ENCODE data around the gene CEP70. TPM values are rescaled to one million over a fixed set of nuclear protein-coding genes. Genes with fewer than 3 reads are reported as not detected.

The CEP70 gene
- total RNA-seq, 2 donors from 2014 or later, result 31.6 to 45.4 TPM

DNA sequence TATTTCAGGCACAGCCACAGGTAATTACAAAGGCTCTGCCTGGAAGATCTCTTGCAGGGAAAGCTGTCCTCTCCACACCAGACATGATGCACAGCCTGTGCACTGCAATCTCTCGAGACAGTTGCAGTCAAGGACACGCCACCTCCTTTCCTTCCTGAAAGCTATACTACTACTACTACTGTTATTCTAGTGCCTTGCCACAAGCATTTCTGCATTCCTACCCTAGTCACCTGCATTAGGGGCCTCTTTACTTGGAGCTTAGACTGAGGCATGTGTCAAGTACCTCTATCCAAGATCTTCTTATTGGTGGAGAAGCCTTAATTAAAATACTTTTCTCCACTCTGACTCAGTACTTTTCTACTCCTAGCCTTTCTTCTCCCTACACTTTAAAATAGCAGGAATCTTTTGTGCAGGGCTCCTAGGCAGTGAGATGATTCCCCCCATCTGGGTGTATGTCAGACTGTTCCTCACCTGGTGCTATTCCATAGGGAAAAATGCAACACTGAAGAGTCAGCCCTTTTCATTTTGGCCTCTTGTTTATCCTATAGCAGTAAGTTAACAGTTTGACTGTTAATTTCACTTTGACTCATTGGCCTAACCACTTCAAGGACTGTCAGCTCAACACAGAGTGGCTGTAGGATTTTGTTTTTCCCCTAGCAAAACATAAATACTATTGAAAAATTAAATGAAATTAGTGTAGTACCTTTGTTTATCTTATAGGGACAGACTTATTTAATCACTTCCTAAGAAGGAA is 80.8 kb downstream of the CEP70 start:
- H3K9ac ChIP-seq (ENCODE audit: low read depth in 2 of 2, low read length in 2 of 2), result no peak overlapping the region
- H3K4me1 ChIP-seq, result no peaks in the 10 kb centered on the region
- no peak overlapping the region for H3K4me3 ChIP-seq
- TF ChIP-seq, protein P1, sequence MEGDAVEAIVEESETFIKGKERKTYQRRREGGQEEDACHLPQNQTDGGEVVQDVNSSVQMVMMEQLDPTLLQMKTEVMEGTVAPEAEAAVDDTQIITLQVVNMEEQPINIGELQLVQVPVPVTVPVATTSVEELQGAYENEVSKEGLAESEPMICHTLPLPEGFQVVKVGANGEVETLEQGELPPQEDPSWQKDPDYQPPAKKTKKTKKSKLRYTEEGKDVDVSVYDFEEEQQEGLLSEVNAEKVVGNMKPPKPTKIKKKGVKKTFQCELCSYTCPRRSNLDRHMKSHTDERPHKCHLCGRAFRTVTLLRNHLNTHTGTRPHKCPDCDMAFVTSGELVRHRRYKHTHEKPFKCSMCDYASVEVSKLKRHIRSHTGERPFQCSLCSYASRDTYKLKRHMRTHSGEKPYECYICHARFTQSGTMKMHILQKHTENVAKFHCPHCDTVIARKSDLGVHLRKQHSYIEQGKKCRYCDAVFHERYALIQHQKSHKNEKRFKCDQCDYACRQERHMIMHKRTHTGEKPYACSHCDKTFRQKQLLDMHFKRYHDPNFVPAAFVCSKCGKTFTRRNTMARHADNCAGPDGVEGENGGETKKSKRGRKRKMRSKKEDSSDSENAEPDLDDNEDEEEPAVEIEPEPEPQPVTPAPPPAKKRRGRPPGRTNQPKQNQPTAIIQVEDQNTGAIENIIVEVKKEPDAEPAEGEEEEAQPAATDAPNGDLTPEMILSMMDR (IDR thresholded peaks at IDR 0.05), result no peak
- peaks cover 3% of the 10 kb centered on the region for H3K36me3 ChIP-seq
- intact Hi-C loops (cut with DNase I), result no loop called here
- no peaks in the 10 kb centered on the region for H3K9me3 ChIP-seq
- DNase-seq, result no peak
- no peak overlapping the region for H3K27ac ChIP-seq
- no peaks in the 10 kb centered on the region for H3K27me3 ChIP-seq

DNA sequence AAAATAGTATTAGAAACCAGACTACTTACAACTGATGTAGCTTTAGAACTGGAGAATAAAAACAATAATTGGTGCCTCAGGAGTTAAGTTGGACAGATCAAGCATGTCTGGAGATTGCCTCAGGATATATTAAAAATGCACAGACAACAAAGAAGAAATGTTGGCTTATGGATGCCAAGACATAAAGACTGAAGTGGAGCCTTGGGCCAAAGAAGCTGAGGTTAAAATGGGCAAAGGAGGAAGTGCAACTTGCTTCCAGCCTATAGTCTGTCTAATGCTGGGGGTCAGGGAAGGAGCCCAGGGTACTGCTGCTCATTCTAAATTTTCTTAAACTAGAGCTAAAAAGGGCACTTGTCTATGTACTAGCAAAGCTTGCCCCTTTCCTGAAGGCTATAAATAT is 82.1 kb downstream of the CEP70 start:
- Histone ChIP-seq H3K27me3 (no peaks in the 10 kb centered on the region), H3K4me3 (no peak overlapping the region), H3K9ac (ENCODE audit: low read depth in 2 of 2, low read length in 2 of 2) (no peak overlapping the region), H3K4me1 (no peaks in the 10 kb centered on the region), H3K27ac (no peak overlapping the region), H3K36me3 (no peaks in the 10 kb centered on the region), H3K9me3 (no peaks in the 10 kb centered on the region)
- no peak for DNase-seq
- TF ChIP-seq, protein P1 (IDR thresholded peaks at IDR 0.05), result no peak
- intact Hi-C loops (cut with DNase I), result no loop called here

DNA sequence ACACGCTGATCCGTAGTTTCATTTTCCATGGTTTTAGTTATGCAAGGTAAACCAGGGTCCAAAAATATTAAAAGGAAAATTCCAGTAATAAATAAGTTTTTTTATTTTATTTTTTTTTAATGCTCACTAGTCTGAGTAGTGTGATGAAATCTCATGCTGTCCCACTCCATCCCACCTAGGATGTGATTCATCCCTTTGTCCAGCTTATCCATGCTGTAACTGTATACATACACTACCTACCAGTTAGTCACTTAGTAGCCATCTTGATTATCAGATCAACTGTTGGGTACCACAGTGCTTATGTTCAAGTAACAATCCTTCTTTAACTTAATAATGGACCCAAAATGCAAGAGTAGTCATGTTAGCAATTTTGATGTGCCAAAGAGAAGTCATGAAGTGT is 84.5 kb downstream of the CEP70 start:
- no peaks in the 10 kb centered on the region for H3K4me1 ChIP-seq

DNA sequence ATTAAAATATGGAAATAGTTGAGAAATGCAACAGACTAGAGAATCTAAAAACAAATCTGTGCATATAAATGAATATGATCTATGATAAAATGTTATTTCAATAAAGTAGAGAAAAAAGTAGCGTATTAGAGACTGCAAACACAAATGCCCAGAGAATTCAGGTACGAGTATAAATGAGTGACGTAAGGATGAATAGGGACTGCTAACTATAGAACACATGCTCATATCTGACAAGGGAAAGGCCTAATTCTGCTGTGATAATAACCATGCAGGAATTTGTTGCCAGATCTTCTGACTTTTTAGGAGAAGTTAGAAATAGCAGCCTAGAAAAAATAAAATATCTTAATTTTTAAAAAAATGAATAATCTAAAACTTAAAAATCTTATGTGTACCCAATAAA is 86.5 kb downstream of the CEP70 start:
- Histone ChIP-seq H3K36me3 (no peaks in the 10 kb centered on the region), H3K27ac (no peak overlapping the region), H3K4me3 (no peak overlapping the region), H3K9ac (ENCODE audit: low read depth in 2 of 2, low read length in 2 of 2) (no peak overlapping the region), H3K27me3 (no peaks in the 10 kb centered on the region), H3K4me1 (no peaks in the 10 kb centered on the region), H3K9me3 (no peaks in the 10 kb centered on the region)
- TF ChIP-seq, protein P1 (IDR thresholded peaks at IDR 0.05), result no peak
- intact Hi-C loops (cut with DNase I), result no loop called here
- no peak for DNase-seq

More for the DNA sequence above, 84.5 kb downstream of the CEP70 start:
- Histone ChIP-seq H3K27ac (no peak overlapping the region), H3K27me3 (no peaks in the 10 kb centered on the region), H3K4me3 (no peak overlapping the region), H3K36me3 (no peaks in the 10 kb centered on the region), H3K9me3 (no peaks in the 10 kb centered on the region), H3K9ac (ENCODE audit: low read depth in 2 of 2, low read length in 2 of 2) (no peak overlapping the region)
- TF ChIP-seq, protein P1 (IDR thresholded peaks at IDR 0.05), result no peak
- no peak for DNase-seq
- intact Hi-C loops (cut with DNase I), result no loop called here

DNA sequence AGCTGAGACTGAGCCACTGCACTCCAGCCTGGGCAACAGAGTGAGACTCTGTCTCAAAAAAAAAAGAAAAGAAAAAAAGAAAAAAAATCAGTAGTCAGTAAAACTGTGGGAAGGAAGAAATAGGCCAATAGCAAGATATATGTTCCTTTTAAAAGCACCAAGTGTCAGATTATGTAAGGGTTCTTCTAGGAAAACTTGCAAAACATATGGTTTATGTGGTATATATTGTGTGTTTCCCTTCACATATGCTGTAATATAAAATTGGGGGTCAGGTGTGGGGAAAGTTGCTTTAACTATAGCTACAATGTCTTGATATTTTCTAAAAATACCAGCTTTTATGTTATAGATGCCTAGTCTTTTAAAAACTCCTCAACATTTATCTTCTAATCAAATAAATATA is 95.1 kb downstream of the CEP70 start:
- intact Hi-C loops (cut with DNase I), result no loop called here
- TF ChIP-seq, protein P1 (IDR thresholded peaks at IDR 0.05), result no peak

More for the DNA sequence above, 95.1 kb downstream of the CEP70 start:
- H3K9me3 ChIP-seq, result no peaks in the 10 kb centered on the region
- H3K36me3 ChIP-seq, result no peaks in the 10 kb centered on the region
- no peak overlapping the region for H3K4me3 ChIP-seq
- H3K9ac ChIP-seq (ENCODE audit: low read depth in 2 of 2, low read length in 2 of 2), result no peak overlapping the region
- H3K4me1 ChIP-seq, result no peaks in the 10 kb centered on the region
- no peaks in the 10 kb centered on the region for H3K27me3 ChIP-seq
- DNase-seq, result no peak
- H3K27ac ChIP-seq, result no peak overlapping the region

Measured in colonic mucosa (tissue), 4 donors.